ENCODE data around the gene METTL16. TPM values are rescaled to one million over a fixed set of nuclear protein-coding genes. Genes with fewer than 3 reads are reported as not detected.

METTL16 gene
- polyA plus RNA-seq, 1 of the 3 experiments (the other 2 are of a cell fraction) = 8.1 TPM

DNA sequence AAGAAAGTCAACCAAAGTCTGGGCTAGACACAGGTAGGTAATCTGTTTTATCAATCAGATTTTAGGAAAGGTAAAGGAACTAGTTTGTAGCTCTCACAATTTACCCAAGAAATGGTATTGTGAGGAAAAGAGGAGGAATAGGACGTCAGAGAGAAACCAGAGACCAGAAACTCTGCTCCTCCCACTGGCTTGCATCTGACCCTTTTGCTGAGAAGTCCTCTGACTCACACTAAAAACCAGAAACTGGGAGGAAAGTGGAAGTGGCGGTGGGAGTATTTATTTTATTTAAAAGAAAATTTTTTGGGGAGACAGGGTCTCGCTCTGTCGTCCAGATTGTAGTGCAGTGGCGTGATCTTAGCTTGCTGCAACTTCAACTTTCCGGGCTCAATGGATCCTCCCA, 72.9 kb downstream of the METTL16 start:
- H3K4me3 ChIP-seq (ENCODE audit: low read depth in 2 of 2, low read length in 1 of 2) = no peak overlapping the region
- no peak overlapping the region for H3K4me2 ChIP-seq
- no peaks in the 10 kb centered on the region for H3K27me3 ChIP-seq (ENCODE audit: insufficient read depth)
- no peak for DNase-seq
- 87% methylated on average over 6 of the region's 6 CpGs for WGBS (ENCODE audit: low lambda C conversion rate)
- no peaks in the 10 kb centered on the region for H3K9me3 ChIP-seq
- no peak for TF ChIP-seq RFX5 (IDR thresholded peaks at IDR 0.05; ENCODE audit: low read length)
- no peak for TF ChIP-seq NFIC (IDR thresholded peaks at IDR 0.05; ENCODE audit: borderline replicate concordance)
- TF ChIP-seq RCOR1 (IDR thresholded peaks at IDR 0.05; ENCODE audit: low read length) = no peak
- TF ChIP-seq, protein P1, sequence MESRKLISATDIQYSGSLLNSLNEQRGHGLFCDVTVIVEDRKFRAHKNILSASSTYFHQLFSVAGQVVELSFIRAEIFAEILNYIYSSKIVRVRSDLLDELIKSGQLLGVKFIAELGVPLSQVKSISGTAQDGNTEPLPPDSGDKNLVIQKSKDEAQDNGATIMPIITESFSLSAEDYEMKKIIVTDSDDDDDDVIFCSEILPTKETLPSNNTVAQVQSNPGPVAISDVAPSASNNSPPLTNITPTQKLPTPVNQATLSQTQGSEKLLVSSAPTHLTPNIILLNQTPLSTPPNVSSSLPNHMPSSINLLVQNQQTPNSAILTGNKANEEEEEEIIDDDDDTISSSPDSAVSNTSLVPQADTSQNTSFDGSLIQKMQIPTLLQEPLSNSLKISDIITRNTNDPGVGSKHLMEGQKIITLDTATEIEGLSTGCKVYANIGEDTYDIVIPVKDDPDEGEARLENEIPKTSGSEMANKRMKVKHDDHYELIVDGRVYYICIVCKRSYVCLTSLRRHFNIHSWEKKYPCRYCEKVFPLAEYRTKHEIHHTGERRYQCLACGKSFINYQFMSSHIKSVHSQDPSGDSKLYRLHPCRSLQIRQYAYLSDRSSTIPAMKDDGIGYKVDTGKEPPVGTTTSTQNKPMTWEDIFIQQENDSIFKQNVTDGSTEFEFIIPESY (IDR thresholded peaks at IDR 0.05; ENCODE audit: borderline replicate concordance, low read depth) = no peak
- no peak for TF ChIP-seq GATA2 (CRISPR knock-in tag; IDR thresholded peaks at IDR 0.05)
- TF ChIP-seq TEAD4 (IDR thresholded peaks at IDR 0.05; ENCODE audit: borderline replicate concordance, insufficient read depth) = no peak
- TF ChIP-seq MEF2A (IDR thresholded peaks at IDR 0.05; ENCODE audit: borderline replicate concordance, low read depth) = no peak
- TF ChIP-seq SMC3 (IDR thresholded peaks at IDR 0.05; ENCODE audit: low read depth, low read length) = no peak
- TF ChIP-seq, protein P2, sequence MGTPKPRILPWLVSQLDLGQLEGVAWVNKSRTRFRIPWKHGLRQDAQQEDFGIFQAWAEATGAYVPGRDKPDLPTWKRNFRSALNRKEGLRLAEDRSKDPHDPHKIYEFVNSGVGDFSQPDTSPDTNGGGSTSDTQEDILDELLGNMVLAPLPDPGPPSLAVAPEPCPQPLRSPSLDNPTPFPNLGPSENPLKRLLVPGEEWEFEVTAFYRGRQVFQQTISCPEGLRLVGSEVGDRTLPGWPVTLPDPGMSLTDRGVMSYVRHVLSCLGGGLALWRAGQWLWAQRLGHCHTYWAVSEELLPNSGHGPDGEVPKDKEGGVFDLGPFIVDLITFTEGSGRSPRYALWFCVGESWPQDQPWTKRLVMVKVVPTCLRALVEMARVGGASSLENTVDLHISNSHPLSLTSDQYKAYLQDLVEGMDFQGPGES (IDR thresholded peaks at IDR 0.05; ENCODE audit: low read depth, low read length) = no peak
- TF ChIP-seq TAF1 (IDR thresholded peaks at IDR 0.05; ENCODE audit: borderline replicate concordance, low read depth, low read length) = no peak
- TF ChIP-seq TCF12 (IDR thresholded peaks at IDR 0.05) = no peak
- TF ChIP-seq FOXJ3 (CRISPR knock-in tag; IDR thresholded peaks at IDR 0.05) = no peak
- no peak for TF ChIP-seq EP300 (IDR thresholded peaks at IDR 0.05; ENCODE audit: borderline replicate concordance in 1 of 2, low read depth in 1 of 2, low read length in 1 of 2)
- no peak for TF ChIP-seq RXRA (IDR thresholded peaks at IDR 0.05; ENCODE audit: borderline replicate concordance, low read depth)
- H2AFZ ChIP-seq (ENCODE audit: low read depth) = no peak overlapping the region
- CTCF ChIA-PET = interaction anchor here (0.7 to 1.6 kb wide), 4 partner anchors 13 to 94 kb away, joined by 3 to 4 read pairs (median 4); no protein-coding TSS in a partner anchor
- H4K20me1 ChIP-seq (ENCODE audit: insufficient read depth) = no peaks in the 10 kb centered on the region
- H3F3A ChIP-seq (replicated peaks; ENCODE audit: insufficient read depth) = peaks cover 7% of the 10 kb centered on the region
- H3K27ac ChIP-seq (ENCODE audit: low read depth in 2 of 2, low read length in 1 of 2) = peak overlapping the region in 1 of 2 experiments; percentile 23; a peak in 1 of 4 replicates
- peaks cover 14 to 21% of the 10 kb centered on the region in 2 experiments for H3K36me3 ChIP-seq (replicated peaks in 1 of 2; ENCODE audit: control insufficient read depth in 1 of 2, insufficient read depth in 2 of 2, low read length in 1 of 2)
- no peaks in the 10 kb centered on the region; the same call in 1 of the 2 replicates for H3K79me2 ChIP-seq (ENCODE audit: insufficient read depth)
- H3K9me2 ChIP-seq = no peaks in the 10 kb centered on the region
- H3K9ac ChIP-seq = no peak overlapping the region
- peaks cover 0 to 8% of the 10 kb centered on the region in 2 experiments; a peak in 1 of 4 replicates for H3K4me1 ChIP-seq (ENCODE audit: control insufficient read depth in 1 of 2, insufficient read depth in 2 of 2, low read depth in 1 of 2, low read length in 1 of 2)
- POLR2A ChIA-PET = interaction anchor here (0.5 kb wide), 1 partner anchor 195 kb away, joined by 3 read pairs; no protein-coding TSS in a partner anchor

- no peaks in the 10 kb centered on the region; the same call in 1 of the 2 replicates for H3K79me2 ChIP-seq (ENCODE audit: insufficient read depth)
- no peak overlapping the region for H3K27ac ChIP-seq (ENCODE audit: low read depth in 2 of 2, low read length in 1 of 2)
- H3K9me2 ChIP-seq = no peaks in the 10 kb centered on the region
- H3K9me3 ChIP-seq = no peaks in the 10 kb centered on the region
- H3F3A ChIP-seq (replicated peaks; ENCODE audit: insufficient read depth) = no peaks in the 10 kb centered on the region
- H3K4me3 ChIP-seq (ENCODE audit: low read depth in 2 of 2, low read length in 1 of 2) = no peak overlapping the region
- H3K36me3 ChIP-seq (replicated peaks in 1 of 2; ENCODE audit: control insufficient read depth in 1 of 2, insufficient read depth in 2 of 2, low read length in 1 of 2) = peaks cover 21 to 22% of the 10 kb centered on the region in 2 experiments
- WGBS (ENCODE audit: low lambda C conversion rate) = 96% methylated on average over 5 of the region's 5 CpGs
- H3K27me3 ChIP-seq (ENCODE audit: insufficient read depth) = no peaks in the 10 kb centered on the region
- no peaks in the 10 kb centered on the region for H4K20me1 ChIP-seq (ENCODE audit: insufficient read depth)
- no peak overlapping the region for H3K4me2 ChIP-seq
- no peak for DNase-seq
- H2AFZ ChIP-seq (ENCODE audit: low read depth) = no peak overlapping the region
- POLR2A ChIA-PET = no interaction called here
- H3K4me1 ChIP-seq (ENCODE audit: control insufficient read depth in 1 of 2, insufficient read depth in 2 of 2, low read depth in 1 of 2, low read length in 1 of 2) = peaks cover 0 to 8% of the 10 kb centered on the region in 2 experiments; a peak in 1 of 4 replicates
- CTCF ChIA-PET = interaction anchor here (1.1 to 3.5 kb wide), 5 partner anchors 11 to 34 kb away, joined by 3 to 19 read pairs (median 5); no protein-coding TSS in a partner anchor
- no peak overlapping the region for H3K9ac ChIP-seq
- TF ChIP-seq NFIC (IDR thresholded peaks at IDR 0.05; ENCODE audit: borderline replicate concordance) = no peak
- TF ChIP-seq, protein P3, sequence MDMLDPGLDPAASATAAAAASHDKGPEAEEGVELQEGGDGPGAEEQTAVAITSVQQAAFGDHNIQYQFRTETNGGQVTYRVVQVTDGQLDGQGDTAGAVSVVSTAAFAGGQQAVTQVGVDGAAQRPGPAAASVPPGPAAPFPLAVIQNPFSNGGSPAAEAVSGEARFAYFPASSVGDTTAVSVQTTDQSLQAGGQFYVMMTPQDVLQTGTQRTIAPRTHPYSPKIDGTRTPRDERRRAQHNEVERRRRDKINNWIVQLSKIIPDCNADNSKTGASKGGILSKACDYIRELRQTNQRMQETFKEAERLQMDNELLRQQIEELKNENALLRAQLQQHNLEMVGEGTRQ (IDR thresholded peaks at IDR 0.05; ENCODE audit: borderline replicate concordance, low read depth, low read length) = no peak
- no peak for TF ChIP-seq NRF1 (IDR thresholded peaks at IDR 0.05; ENCODE audit: low read depth, low read length)
- no peak for TF ChIP-seq FOXM1 (IDR thresholded peaks at IDR 0.05; ENCODE audit: low read depth)
- TF ChIP-seq TEAD4 (IDR thresholded peaks at IDR 0.05; ENCODE audit: borderline replicate concordance, insufficient read depth) = no peak
- TF ChIP-seq, protein P1 (IDR thresholded peaks at IDR 0.05; ENCODE audit: borderline replicate concordance, low read depth) = no peak
- TF ChIP-seq, protein P4, sequence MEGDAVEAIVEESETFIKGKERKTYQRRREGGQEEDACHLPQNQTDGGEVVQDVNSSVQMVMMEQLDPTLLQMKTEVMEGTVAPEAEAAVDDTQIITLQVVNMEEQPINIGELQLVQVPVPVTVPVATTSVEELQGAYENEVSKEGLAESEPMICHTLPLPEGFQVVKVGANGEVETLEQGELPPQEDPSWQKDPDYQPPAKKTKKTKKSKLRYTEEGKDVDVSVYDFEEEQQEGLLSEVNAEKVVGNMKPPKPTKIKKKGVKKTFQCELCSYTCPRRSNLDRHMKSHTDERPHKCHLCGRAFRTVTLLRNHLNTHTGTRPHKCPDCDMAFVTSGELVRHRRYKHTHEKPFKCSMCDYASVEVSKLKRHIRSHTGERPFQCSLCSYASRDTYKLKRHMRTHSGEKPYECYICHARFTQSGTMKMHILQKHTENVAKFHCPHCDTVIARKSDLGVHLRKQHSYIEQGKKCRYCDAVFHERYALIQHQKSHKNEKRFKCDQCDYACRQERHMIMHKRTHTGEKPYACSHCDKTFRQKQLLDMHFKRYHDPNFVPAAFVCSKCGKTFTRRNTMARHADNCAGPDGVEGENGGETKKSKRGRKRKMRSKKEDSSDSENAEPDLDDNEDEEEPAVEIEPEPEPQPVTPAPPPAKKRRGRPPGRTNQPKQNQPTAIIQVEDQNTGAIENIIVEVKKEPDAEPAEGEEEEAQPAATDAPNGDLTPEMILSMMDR (IDR thresholded peaks at IDR 0.05) = no peak
- no peak for TF ChIP-seq GATA2 (CRISPR knock-in tag; IDR thresholded peaks at IDR 0.05)
Observed at GRCh38 chr17:2436316-2436905, 75.3 kb downstream of the METTL16 start.

Measured in SK-N-SH (cell line).